A673 (cell line): ENCODE results near the gene NEDD9.

ENCODE experiments used
- CTCF ChIP-seq: fragments of 300-800, 200-600 bp; sonication (generic); conservative IDR thresholded peaks from 2 replicates; pipeline ENCODE4 v1.5.1; 2017; ENCODE audit warnings: low read depth, mild to moderate bottlenecking, antibody characterized with exemption, low read length, moderate library complexity, mixed read lengths
- EZH2 ChIP-seq: fragments of 200-600 bp; sonication (generic); IDR thresholded peaks from 2 replicates; pipeline ENCODE4 v1.6.1; 2017; ENCODE audit warnings: borderline replicate concordance, low read depth, mild to moderate bottlenecking, mixed read lengths, antibody characterized with exemption, low read length; ENCODE audit not compliant: poor library complexity, severe bottlenecking

DNA sequence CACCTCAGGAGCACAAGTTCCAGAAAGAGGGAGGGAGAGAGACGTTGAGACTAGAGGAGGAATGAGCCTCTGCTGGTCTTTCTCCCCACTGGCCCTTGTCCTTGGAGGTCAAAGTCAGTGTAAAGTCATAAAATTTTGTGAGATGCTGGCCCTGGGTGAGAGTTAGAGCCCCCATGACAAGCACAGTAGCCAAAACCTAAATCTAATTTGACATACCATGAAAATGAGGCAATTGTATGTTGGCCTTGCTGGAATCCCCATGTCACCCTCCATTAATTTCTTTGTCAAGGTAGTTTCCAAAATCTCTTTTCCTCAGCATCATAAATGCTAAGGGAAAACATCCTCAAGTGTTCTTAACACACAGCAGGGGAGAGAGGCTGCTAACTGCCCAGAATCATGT is 17.6 kb upstream of the NEDD9 start:
- no peak for TF ChIP-seq CTCF
- TF ChIP-seq EZH2 = no peak
